Measurements from ENCODE around the gene DENND1A. TPM values are rescaled to one million over a fixed set of nuclear protein-coding genes. Genes with fewer than 3 reads are reported as not detected.
A peak's percentile ranks its signal among the peaks of the same experiment; 100 is the strongest.
"Not testable (repeated sequence)": the region's sequence is repeated elsewhere in the genome, so short reads cannot be mapped to it uniquely, and the experiment has no call there.

DENND1A gene
- polyA plus RNA-seq, 6 donors from 2014 or later = 4.0 to 9.5 (median 5.3) TPM

DNA sequence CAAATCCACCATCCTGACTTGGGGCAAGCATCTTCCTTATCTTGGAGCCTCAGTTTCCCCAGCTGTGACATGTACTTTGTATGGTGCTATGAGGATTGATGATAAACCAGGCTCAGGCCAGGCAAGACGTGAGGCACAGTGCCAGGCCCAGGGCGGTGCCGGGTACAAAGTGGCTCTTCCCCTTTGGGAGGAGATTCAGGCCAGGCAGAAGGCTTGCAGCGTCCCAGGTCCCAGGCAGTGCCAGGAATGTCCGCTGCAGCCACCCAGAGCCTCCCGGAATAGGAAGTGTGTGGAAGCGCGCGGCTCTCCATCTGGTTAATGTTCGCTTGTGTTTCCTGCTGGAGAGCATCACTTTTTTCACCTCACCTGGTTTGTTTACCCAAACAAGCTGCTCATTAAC lies 12.6 kb upstream of the DENND1A start:
- Mint-ChIP-seq H3K27me3 (peaks cover 3 to 20% (median 15%) of the 10 kb centered on the region in 3 donors), H3K4me3 (no peak overlapping the region), H3K9me3 (peaks cover 0 to 2% (median 0%) of the 10 kb centered on the region in 7 donors), H3K36me3 (no peaks in the 10 kb centered on the region), H3K27ac (no peak overlapping the region), H3K4me1 (no peaks in the 10 kb centered on the region)
- no peak for DNase-seq
- no peak for ATAC-seq (ENCODE audit: low read depth in 2 of 2)

DNA sequence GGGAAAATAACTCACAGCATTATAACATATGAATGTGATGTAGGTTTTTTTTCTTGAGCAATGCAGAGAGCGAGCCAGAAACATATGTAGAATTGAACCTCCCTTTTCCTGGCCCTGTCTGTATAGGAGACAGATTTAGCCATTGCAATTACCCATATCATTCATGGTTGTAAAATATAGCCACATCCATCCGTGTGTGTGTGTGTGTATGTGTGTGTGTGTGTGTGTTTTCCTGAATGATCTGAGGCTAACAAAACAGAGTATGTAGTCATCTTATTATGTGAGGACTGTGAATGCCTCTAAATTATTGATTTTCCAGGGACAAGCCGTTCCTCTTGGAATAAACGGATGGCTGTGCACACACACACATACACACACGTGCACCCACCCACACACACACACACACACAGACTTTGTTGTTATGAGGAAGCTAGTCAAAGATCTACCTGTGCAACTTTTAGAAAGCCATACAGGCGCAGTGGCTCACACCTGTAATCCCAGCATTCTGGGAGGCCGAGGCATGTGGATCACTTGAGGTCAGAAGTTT lies 11.7 kb upstream of the DENND1A start:
- peaks cover 3 to 20% (median 18%) of the 10 kb centered on the region in 3 donors for H3K27me3 Mint-ChIP-seq
- H3K4me3 Mint-ChIP-seq = no peak overlapping the region
- peaks cover 0 to under 1% of the 10 kb centered on the region in 2 donors for H3K36me3 Mint-ChIP-seq
- no peaks in the 10 kb centered on the region for H3K4me1 Mint-ChIP-seq
- no peak for DNase-seq
- H3K27ac Mint-ChIP-seq = no peak overlapping the region
- H3K9me3 Mint-ChIP-seq = peaks cover 0 to 7% (median 3%) of the 10 kb centered on the region in 7 donors
- no peak for ATAC-seq (ENCODE audit: low read depth in 2 of 2)

DNA sequence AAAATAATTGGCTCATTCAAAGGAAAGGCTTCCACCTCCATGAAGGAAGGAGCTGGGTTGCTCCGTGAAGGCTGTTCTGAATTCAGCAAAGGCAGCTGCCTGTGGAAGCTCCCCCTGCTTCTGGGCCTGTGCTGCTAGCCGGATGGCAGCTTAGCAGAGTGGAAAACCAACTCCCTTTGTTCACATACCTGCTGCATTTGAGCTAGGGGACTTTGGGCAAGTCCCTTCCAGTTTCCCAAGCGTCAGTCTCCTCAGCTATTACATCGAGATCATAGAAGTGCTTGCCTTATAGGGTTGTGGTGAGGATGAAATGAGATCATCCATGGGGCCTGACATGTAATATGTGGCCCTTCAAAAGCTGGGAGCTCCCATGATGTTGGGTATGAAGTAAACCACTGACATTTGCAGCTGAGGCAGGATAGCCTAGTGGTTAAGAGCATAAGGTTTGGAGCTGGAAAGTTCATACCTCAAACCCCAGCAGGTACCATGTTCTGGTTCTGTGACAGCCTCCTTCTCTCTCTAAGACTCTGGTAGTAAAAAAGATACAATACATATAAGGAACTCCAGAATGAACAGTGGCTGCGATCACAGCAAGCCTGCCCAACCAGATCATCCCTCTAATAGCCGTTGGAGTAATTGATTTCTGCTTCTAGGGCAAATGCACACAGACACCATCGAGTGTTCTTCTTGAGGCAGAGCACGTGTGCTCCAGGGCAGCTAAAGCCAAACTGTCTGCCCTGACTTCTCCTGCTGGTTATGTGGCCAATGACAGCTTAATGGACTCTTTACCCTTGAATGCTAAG lies 11.0 kb upstream of the DENND1A start:
- Mint-ChIP-seq H3K27me3 (peaks cover 3 to 25% (median 20%) of the 10 kb centered on the region in 3 donors), H3K27ac (no peak overlapping the region)

DNA sequence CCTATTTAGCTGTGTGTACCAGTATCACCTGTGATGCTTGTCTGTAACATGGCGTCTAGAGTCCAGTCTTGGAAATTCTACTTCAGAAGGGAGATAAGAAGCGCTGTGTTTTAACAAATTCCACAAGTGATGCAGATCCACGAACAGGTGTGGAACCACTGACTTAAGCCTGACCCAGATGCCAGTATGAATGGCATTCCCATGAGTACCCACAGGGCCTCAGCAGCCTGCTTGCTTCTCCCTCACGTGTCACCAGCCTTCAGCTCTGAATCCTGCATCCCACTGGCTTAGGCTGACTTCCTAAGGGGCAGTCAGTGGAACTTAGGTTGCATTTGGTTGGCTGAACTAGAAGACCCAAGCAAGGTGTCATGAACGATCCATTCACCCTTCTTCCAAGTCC lies 8.5 kb upstream of the DENND1A start:
- DNase-seq (no peak), ATAC-seq (ENCODE audit: low read depth in 2 of 2) (no peak)
- Mint-ChIP-seq H3K27ac (no peak overlapping the region), H3K27me3 (peaks cover 3 to 43% (median 20%) of the 10 kb centered on the region in 3 donors), H3K4me1 (no peaks in the 10 kb centered on the region), H3K36me3 (peaks cover 0 to 4% of the 10 kb centered on the region in 2 donors), H3K4me3 (no peak overlapping the region), H3K9me3 (peaks cover 0 to 14% (median 10%) of the 10 kb centered on the region in 7 donors)

More for the DNA sequence above, 11.0 kb upstream of the DENND1A start:
- ATAC-seq (ENCODE audit: low read depth in 2 of 2) (no peak), DNase-seq (no peak)
- Mint-ChIP-seq H3K4me1 (no peaks in the 10 kb centered on the region), H3K4me3 (no peak overlapping the region), H3K36me3 (peaks cover 0 to 4% of the 10 kb centered on the region in 2 donors), H3K9me3 (peaks cover 0 to 13% (median 10%) of the 10 kb centered on the region in 7 donors)

DNA sequence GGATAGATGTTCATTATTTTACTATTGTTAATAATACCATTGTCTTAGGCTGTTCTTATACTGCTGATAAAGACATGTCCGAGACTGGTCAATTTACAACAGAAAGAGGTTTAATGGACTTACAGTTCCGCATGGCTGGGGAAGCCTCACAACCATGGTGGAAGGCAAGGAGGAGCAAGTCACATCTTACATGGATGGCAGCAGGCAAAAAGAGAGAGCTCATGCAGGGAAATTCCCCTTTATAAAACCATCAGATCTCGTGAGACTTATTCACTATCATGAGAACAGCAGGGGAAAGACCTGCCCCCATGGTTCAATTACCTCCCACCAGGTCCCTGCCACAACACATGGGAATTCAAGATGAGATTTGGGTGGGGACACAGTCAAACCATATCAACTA lies 6.6 kb upstream of the DENND1A start:
- not testable (repeated sequence) for H3K27ac Mint-ChIP-seq; ATAC-seq (ENCODE audit: low read depth in 2 of 2); H3K36me3 Mint-ChIP-seq; H3K4me1 Mint-ChIP-seq; H3K4me3 Mint-ChIP-seq; DNase-seq
- peaks cover 0 to 14% (median 10%) of the 10 kb centered on the region in 7 donors for H3K9me3 Mint-ChIP-seq
- H3K27me3 Mint-ChIP-seq = peaks cover 3 to 36% (median 20%) of the 10 kb centered on the region in 3 donors

DNA sequence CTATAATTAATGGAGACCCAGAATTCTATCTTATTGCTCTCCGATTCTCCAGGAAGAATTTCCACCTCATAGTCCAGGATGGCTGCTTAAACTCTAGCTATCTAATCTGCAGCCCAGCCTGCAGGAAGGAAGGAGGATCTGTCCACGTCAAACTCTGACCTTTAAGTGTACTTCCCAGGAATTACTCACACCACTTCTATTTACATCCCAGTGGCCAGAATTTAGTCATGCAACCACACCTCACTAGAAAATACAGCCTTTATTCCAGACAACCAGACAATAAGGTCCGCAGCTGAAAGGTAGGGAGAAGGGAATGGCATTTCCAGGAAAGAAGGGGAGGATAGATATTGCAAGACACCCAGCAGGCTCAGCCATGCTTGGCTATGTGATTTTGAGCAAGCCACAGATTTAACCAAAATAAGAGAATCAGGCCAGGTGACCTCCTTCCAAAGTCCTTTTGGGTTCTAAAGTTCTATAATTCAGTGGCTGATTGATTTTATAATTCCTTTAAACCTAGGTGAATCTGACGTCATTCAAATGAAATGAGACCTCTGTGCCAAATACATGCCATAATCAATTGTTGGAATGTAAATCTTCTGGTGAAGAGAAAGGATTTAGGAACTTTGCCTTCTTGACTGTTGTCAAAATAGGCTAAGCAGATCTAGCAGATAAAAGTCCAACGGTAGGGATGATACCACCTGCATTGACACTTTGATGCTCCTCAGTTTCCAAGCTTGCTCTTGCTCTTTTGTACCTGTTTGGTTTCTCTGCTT lies 3.7 kb upstream of the DENND1A start:
- peaks cover 14 to 15% (median 14%) of the 10 kb centered on the region in 3 donors for H3K4me1 Mint-ChIP-seq
- DNase-seq (no peak), ATAC-seq (ENCODE audit: low read depth in 2 of 2) (no peak)
- H3K27me3 Mint-ChIP-seq = peaks cover 0 to 29% (median 5%) of the 10 kb centered on the region in 3 donors
- peak overlapping the region in 1 of 8 donors; percentile 28 for H3K4me3 Mint-ChIP-seq
- H3K9me3 Mint-ChIP-seq = peaks cover 0 to 13% (median 10%) of the 10 kb centered on the region in 7 donors
- H3K27ac Mint-ChIP-seq = no peak overlapping the region
- peaks cover 0 to 4% of the 10 kb centered on the region in 2 donors for H3K36me3 Mint-ChIP-seq

DNA sequence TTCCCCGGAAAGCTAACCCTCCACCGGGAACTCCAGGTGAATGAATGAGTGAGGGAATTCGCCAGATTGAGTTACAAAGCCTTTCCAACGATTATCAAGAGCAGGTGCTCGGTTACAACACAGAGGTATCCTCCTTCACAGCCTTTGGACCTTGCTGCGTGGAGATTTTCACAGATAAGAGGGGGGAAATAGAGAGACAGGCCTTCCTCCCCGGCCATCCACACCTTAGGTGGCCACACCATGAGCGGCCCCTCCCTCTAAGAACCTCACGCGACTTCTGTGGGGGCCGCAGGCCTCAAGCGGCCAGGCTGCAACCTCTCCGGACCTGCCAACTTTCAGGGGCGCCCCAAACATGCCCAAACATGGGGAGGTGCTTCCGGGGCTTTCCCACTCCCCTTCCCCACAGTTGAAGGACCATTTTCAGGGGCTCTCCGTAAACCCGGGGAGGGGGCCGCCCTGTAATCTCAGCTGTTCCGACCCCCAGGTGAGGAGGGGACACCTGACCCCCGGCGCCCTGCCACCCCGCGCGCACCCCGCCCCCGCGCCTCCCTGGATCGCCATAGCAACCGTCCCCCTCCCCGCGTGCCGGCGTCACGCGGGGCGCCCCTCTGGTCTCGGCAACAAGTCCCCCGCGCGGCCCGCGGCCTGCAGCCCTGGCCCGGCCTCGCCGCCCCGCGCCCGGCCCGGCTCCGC lies 603 bp downstream of the DENND1A start:
- H3K36me3 Mint-ChIP-seq = no peaks in the 10 kb centered on the region
- peak overlapping the region; percentile 81 to 95 (median 90) for H3K4me3 Mint-ChIP-seq
- H3K27me3 Mint-ChIP-seq = peaks cover 0 to 5% (median 0%) of the 10 kb centered on the region in 3 donors
- ATAC-seq (ENCODE audit: low read depth in 2 of 2) (peak; percentile 6 to 15), DNase-seq (no peak)
- peak overlapping the region; percentile 31 to 94 (median 84) for H3K27ac Mint-ChIP-seq
- H3K9me3 Mint-ChIP-seq = no peaks in the 10 kb centered on the region
- H3K4me1 Mint-ChIP-seq = peaks cover 35 to 41% (median 39%) of the 10 kb centered on the region in 3 donors

DNA sequence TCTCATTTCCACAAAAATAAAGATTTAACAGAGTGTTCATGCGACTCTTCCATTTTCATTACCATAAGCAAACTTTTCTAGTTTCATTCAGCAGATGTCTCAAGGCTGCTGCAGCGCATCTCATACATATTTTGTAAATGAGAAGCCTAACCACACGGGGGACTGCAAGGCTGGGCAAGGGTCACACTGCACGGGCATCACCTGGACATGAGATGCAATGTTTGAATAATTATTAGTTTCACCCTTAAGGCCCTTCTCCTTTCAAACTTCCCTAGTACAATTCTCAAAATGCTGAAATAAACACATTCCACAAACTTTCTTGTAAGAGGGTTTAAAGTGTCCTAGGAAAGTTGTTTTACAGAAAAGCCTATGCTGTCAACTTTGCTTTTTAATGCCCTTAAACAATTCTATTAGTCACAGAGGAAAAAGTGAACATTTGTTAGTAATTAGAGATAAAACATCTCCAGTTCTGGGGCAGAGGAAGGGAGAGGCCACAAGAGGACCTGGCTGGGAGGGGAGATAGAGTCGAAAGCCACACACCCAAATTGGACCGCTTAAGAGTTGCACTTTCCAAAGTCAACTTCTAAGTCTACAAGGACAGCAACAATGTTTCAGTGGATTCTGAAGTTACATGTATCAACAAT lies 1.3 kb downstream of the DENND1A start:
- Mint-ChIP-seq H3K9me3 (peaks cover 0 to 4% (median 2%) of the 10 kb centered on the region in 7 donors), H3K4me3 (peak overlapping the region; percentile 81 to 95 (median 90)), H3K27me3 (no peaks in the 10 kb centered on the region), H3K36me3 (peaks cover 0 to 3% of the 10 kb centered on the region in 2 donors), H3K27ac (peak overlapping the region; percentile 31 to 94 (median 84)), H3K4me1 (peaks cover 35 to 42% (median 39%) of the 10 kb centered on the region in 3 donors)
- ATAC-seq (ENCODE audit: low read depth in 2 of 2) = no peak
- DNase-seq = no peak

DNA sequence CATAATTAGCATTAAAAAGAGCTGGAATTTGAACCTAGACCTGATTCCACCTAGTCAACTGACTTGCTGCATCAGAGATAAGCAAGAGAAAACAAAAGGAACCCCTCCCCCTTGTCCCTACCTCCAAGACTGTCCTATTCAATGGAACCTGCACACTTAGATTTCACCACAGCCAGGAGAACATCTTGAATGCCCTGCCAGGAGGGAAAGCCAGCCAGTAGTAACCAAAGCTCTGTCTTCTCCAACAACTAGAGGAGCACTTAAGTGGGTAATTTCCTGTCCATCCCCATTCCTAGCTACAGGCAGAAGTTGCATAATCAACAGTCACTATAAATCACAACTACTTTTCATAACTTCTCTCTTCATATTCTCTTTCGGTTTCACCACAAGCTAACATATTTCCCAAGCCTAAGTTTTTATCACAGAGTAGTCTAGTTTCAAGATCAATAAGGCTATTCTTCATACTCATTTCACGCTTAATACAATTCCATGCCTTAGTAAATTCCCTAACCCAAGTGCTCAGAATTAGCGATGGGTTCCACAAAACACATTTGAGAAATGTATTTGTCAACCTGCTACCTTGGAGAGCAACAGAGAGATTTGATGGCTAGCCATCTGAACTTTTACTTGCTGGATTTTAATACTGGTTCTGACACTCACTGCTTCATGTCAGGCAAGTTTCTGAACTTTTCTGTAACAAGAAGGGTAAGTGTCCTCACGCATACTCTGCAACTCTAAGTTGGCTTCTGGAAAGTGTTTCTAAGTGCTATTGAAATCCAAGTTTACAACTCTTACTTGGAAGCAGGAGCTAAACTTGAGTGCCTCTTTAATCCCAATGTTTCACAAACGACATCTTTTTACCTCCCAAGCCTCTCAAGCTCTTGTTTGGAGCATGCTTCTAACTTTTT lies 2.0 kb downstream of the DENND1A start:
- peaks cover 0 to 6% (median 3%) of the 10 kb centered on the region in 7 donors for H3K9me3 Mint-ChIP-seq
- DNase-seq = peak; percentile 7

DNA sequence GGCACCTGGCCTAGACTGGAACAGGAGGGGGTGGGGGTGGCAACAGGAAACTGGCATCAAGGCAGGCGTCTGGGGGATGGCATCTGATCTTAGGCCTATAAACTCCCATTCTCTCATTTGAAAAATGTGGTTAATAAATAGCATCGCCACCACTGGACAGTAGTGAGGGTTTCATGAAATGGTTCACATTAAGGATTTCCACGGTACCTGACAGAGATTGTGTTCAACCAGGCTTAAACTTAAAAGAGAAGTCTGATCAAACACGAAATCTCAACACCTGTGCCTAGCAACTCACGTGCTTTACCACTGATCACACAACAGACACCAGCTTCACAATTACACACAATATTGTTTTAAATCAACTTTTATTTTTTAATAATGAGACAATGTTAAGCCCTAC lies 3.0 kb downstream of the DENND1A start:
- H3K4me1 Mint-ChIP-seq = peaks cover 35 to 44% (median 39%) of the 10 kb centered on the region in 3 donors
- H3K36me3 Mint-ChIP-seq = peaks cover 0 to 4% of the 10 kb centered on the region in 2 donors
- H3K4me3 Mint-ChIP-seq = peak overlapping the region in 1 of 8 donors; percentile 72
- DNase-seq (no peak), ATAC-seq (ENCODE audit: low read depth in 2 of 2) (no peak)
- H3K9me3 Mint-ChIP-seq = peaks cover 0 to 6% (median 3%) of the 10 kb centered on the region in 7 donors
- H3K27ac Mint-ChIP-seq = no peak overlapping the region
- no peaks in the 10 kb centered on the region for H3K27me3 Mint-ChIP-seq

More for the DNA sequence above, 2.0 kb downstream of the DENND1A start:
- Mint-ChIP-seq H3K27ac (peak overlapping the region; percentile 10 to 85 (median 32)), H3K4me3 (peak overlapping the region; percentile 57 to 95 (median 90)), H3K4me1 (peaks cover 35 to 44% (median 39%) of the 10 kb centered on the region in 3 donors), H3K36me3 (peaks cover 0 to 4% of the 10 kb centered on the region in 2 donors), H3K27me3 (no peaks in the 10 kb centered on the region)
- ATAC-seq (ENCODE audit: low read depth in 2 of 2) = no peak

DNA sequence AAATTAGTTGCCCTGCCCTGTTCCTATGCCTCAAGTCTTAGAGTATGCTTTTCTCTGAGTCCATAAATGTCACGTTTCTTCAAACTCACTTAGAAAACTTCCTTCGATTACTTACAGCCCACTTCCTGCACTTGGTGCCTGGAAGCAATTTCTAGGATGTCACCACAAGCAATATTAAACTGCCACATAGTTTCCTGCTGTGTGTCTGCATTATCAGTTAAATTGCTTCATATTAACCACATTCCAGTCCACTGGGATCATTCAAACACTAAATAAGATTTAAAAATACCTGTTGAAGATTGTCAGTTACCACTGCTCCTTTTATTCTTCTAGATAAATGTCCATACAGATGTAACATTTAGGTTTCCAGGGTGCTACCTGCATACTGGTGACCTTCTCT lies 4.1 kb downstream of the DENND1A start:
- Mint-ChIP-seq H3K36me3 (peaks cover 0 to 6% of the 10 kb centered on the region in 2 donors), H3K27me3 (no peaks in the 10 kb centered on the region), H3K27ac (no peak overlapping the region), H3K4me3 (no peak overlapping the region), H3K4me1 (peaks cover 35 to 48% (median 44%) of the 10 kb centered on the region in 3 donors), H3K9me3 (peaks cover 0 to 6% (median 3%) of the 10 kb centered on the region in 7 donors)
- DNase-seq (no peak), ATAC-seq (ENCODE audit: low read depth in 2 of 2) (no peak)

All from naive B cell (primary cell).